ENCODE results near the gene ATP1A1.

- no peak for TF ChIP-seq POLR2A (IDR thresholded peaks at IDR 0.05; ENCODE audit: extremely low read depth, insufficient read length)
- TF ChIP-seq, protein P1, sequence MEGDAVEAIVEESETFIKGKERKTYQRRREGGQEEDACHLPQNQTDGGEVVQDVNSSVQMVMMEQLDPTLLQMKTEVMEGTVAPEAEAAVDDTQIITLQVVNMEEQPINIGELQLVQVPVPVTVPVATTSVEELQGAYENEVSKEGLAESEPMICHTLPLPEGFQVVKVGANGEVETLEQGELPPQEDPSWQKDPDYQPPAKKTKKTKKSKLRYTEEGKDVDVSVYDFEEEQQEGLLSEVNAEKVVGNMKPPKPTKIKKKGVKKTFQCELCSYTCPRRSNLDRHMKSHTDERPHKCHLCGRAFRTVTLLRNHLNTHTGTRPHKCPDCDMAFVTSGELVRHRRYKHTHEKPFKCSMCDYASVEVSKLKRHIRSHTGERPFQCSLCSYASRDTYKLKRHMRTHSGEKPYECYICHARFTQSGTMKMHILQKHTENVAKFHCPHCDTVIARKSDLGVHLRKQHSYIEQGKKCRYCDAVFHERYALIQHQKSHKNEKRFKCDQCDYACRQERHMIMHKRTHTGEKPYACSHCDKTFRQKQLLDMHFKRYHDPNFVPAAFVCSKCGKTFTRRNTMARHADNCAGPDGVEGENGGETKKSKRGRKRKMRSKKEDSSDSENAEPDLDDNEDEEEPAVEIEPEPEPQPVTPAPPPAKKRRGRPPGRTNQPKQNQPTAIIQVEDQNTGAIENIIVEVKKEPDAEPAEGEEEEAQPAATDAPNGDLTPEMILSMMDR (IDR thresholded peaks at IDR 0.05; ENCODE audit: low read depth, low read length): no peak
- TF ChIP-seq, protein P2, sequence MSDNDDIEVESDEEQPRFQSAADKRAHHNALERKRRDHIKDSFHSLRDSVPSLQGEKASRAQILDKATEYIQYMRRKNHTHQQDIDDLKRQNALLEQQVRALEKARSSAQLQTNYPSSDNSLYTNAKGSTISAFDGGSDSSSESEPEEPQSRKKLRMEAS (IDR thresholded peaks at IDR 0.05; ENCODE audit: low read depth, low read length): no peak
These were observed 42.9 kb downstream of the ATP1A1 start for GRCh38 chr1:116415699-116416533.
